ENCODE data around the gene OR51E2. TPM values are rescaled to one million over a fixed set of nuclear protein-coding genes. Genes with fewer than 3 reads are reported as not detected.

OR51E2 gene
- total and polyA plus RNA-seq, 8 donors: 0.05 to 26.1 (median 0.37) TPM; not detected in 5

- Histone ChIP-seq H3K27ac (no peak overlapping the region), H3K36me3 (no peaks in the 10 kb centered on the region), H3K9me3 (no peaks in the 10 kb centered on the region), H3K27me3 (peaks cover 0 to 14% (median 0%) of the 10 kb centered on the region in 3 donors), H3K4me1 (peaks cover 0 to 27% (median 3%) of the 10 kb centered on the region in 4 donors), H3K4me3 (no peak overlapping the region)
- TF ChIP-seq POLR2AphosphoS5 (IDR thresholded peaks at IDR 0.05) (no peak), EP300 (IDR thresholded peaks at IDR 0.05) (no peak), CTCF (IDR thresholded peaks at IDR 0.05) (no peak), POLR2A (IDR thresholded peaks at IDR 0.05) (no peak)
- intact Hi-C loops (cut with DNase I; ENCODE audit: low total_unique reads): no loop called here
- 76 to 87% (median 85%) methylated on average over 7 of the region's 7 CpGs for WGBS, 5 donors
- DNase-seq: no peak
These were observed 55.6 kb downstream of the OR51E2 start for GRCh38 chr11:4642043-4642442.

- H3K27ac ChIP-seq: no peak overlapping the region
- H3K9me3 ChIP-seq: no peaks in the 10 kb centered on the region
- no peak overlapping the region for H3K4me3 ChIP-seq
- H3K4me1 ChIP-seq: peaks cover 0 to 27% (median 7%) of the 10 kb centered on the region in 4 donors
- peaks cover 0 to 15% (median 0%) of the 10 kb centered on the region in 3 donors for H3K27me3 ChIP-seq
- no peak for DNase-seq
- intact Hi-C loops (cut with DNase I; ENCODE audit: low total_unique reads): no loop called here
- TF ChIP-seq CTCF (IDR thresholded peaks at IDR 0.05) (no peak), POLR2AphosphoS5 (IDR thresholded peaks at IDR 0.05) (no peak), EP300 (IDR thresholded peaks at IDR 0.05) (no peak), POLR2A (IDR thresholded peaks at IDR 0.05) (no peak)
- H3K36me3 ChIP-seq: no peaks in the 10 kb centered on the region
- 85 to 94% (median 89%) methylated on average over 7 of the region's 7 CpGs for WGBS, 5 donors
These were observed 56.2 kb downstream of the OR51E2 start for GRCh38 chr11:4641501-4641900.

GRCh38 chr11:4639931-4640330 is 57.7 kb downstream of the OR51E2 start:
- H3K36me3 ChIP-seq: no peaks in the 10 kb centered on the region
- no peaks in the 10 kb centered on the region for H3K9me3 ChIP-seq
- DNase-seq: no peak
- intact Hi-C loops (cut with DNase I; ENCODE audit: low total_unique reads): loop anchor here (5.0 to 10.0 kb wide), 2 partner anchors 185 to 367 kb away; partner anchors contain the start of gene OR51F2
- WGBS, 5 donors: 87 to 95% (median 91%) methylated on average over 6 of the region's 6 CpGs
- no peak overlapping the region for H3K27ac ChIP-seq
- H3K4me3 ChIP-seq: no peak overlapping the region
- peaks cover 0 to 15% (median 0%) of the 10 kb centered on the region in 3 donors for H3K27me3 ChIP-seq
- TF ChIP-seq POLR2AphosphoS5 (IDR thresholded peaks at IDR 0.05) (no peak), EP300 (IDR thresholded peaks at IDR 0.05) (no peak), CTCF (IDR thresholded peaks at IDR 0.05) (no peak), POLR2A (IDR thresholded peaks at IDR 0.05) (no peak)
- H3K4me1 ChIP-seq: peaks cover 0 to 17% (median 7%) of the 10 kb centered on the region in 4 donors

GRCh38 chr11:4637662-4638047 is 60.0 kb downstream of the OR51E2 start:
- DNase-seq: no peak
- Histone ChIP-seq H3K9me3 (no peaks in the 10 kb centered on the region), H3K4me1 (peaks cover 0 to 9% (median 7%) of the 10 kb centered on the region in 4 donors), H3K4me3 (no peak overlapping the region), H3K36me3 (no peaks in the 10 kb centered on the region), H3K27ac (no peak overlapping the region), H3K27me3 (peaks cover 0 to 6% (median 0%) of the 10 kb centered on the region in 3 donors)
- 77 to 90% (median 81%) methylated on average over 3 of the region's 3 CpGs for WGBS, 5 donors
- TF ChIP-seq CTCF (IDR thresholded peaks at IDR 0.05) (no peak), EP300 (IDR thresholded peaks at IDR 0.05) (no peak), POLR2A (IDR thresholded peaks at IDR 0.05) (no peak), POLR2AphosphoS5 (IDR thresholded peaks at IDR 0.05) (no peak)
- intact Hi-C loops (cut with DNase I; ENCODE audit: low total_unique reads): loop anchor here (5.0 to 10.0 kb wide), 2 partner anchors 187 to 370 kb away; partner anchors contain the start of gene OR51F2
